ENCODE measurements around the gene GALK2.
"Not testable (repeated sequence)": the region's sequence is repeated elsewhere in the genome, so short reads cannot be mapped to it uniquely, and the experiment has no call there.

The GALK2 gene

GRCh38 chr15:49151831-49152230 lies 18.2 kb upstream of the GALK2 start:
- no peak overlapping the region for H3K4me3 Mint-ChIP-seq
- no peaks in the 10 kb centered on the region for H3K27me3 Mint-ChIP-seq
- H3K4me1 Mint-ChIP-seq (ENCODE audit: low read depth), result peaks cover 48% of the 10 kb centered on the region
- H3K9me3 Mint-ChIP-seq, result no peaks in the 10 kb centered on the region
- no peak overlapping the region for H3K27ac Mint-ChIP-seq
- H3K36me3 Mint-ChIP-seq (ENCODE audit: low read depth), result peaks cover 26% of the 10 kb centered on the region
- intact Hi-C loops (cut with micrococcal nuclease), result loop anchor here (10.0 kb wide), 1 partner anchor 993 kb away; no protein-coding TSS in a partner anchor

GRCh38 chr15:49152552-49153312 lies 17.3 kb upstream of the GALK2 start:
- no peak overlapping the region for H3K4me3 Mint-ChIP-seq
- H3K27ac Mint-ChIP-seq, result no peak overlapping the region
- intact Hi-C loops (cut with micrococcal nuclease), result loop anchor here (10.0 kb wide), 1 partner anchor 992 kb away; no protein-coding TSS in a partner anchor

GRCh38 chr15:49154359-49154758 lies 15.7 kb upstream of the GALK2 start:
- H3K9me3 Mint-ChIP-seq, result no peaks in the 10 kb centered on the region
- peaks cover 20% of the 10 kb centered on the region for H3K36me3 Mint-ChIP-seq (ENCODE audit: low read depth)
- H3K27me3 Mint-ChIP-seq, result no peaks in the 10 kb centered on the region
- peak overlapping the region; percentile 98 for H3K4me3 Mint-ChIP-seq
- intact Hi-C loops (cut with micrococcal nuclease), result loop anchor here (10.0 kb wide), 1 partner anchor 990 kb away; no protein-coding TSS in a partner anchor
- H3K4me1 Mint-ChIP-seq (ENCODE audit: low read depth), result peaks cover 26% of the 10 kb centered on the region
- H3K27ac Mint-ChIP-seq, result peak overlapping the region; percentile 96

More at GRCh38 chr15:49152552-49153312, 17.3 kb upstream of the GALK2 start:
- Mint-ChIP-seq H3K9me3 (no peaks in the 10 kb centered on the region), H3K36me3 (ENCODE audit: low read depth) (peaks cover 26% of the 10 kb centered on the region), H3K4me1 (ENCODE audit: low read depth) (peaks cover 42% of the 10 kb centered on the region), H3K27me3 (no peaks in the 10 kb centered on the region)

- no peaks in the 10 kb centered on the region for H3K27me3 Mint-ChIP-seq
- no peaks in the 10 kb centered on the region for H3K9me3 Mint-ChIP-seq
- peak overlapping the region; percentile 96 for H3K27ac Mint-ChIP-seq
- peaks cover 25% of the 10 kb centered on the region for H3K4me1 Mint-ChIP-seq (ENCODE audit: low read depth)
- peaks cover 20% of the 10 kb centered on the region for H3K36me3 Mint-ChIP-seq (ENCODE audit: low read depth)
- intact Hi-C loops (cut with micrococcal nuclease), result loop anchor here (1.0 to 10.0 kb wide), 4 partner anchors 16 to 990 kb away; partner anchors contain the start of genes EID1, GALK2 and SECISBP2L
- H3K4me3 Mint-ChIP-seq, result peak overlapping the region; percentile 98
Measured at GRCh38 chr15:49154799-49155109, 15.3 kb upstream of the GALK2 start.

- Mint-ChIP-seq H3K4me3 (peak within 1 kb of the TSS; percentile 98), H3K9me3 (no peaks in the 10 kb centered on the region), H3K4me1 (ENCODE audit: low read depth) (peaks cover 25% of the 10 kb centered on the region), H3K27ac (peak within 1 kb of the TSS; percentile 96), H3K27me3 (no peaks in the 10 kb centered on the region), H3K36me3 (ENCODE audit: low read depth) (peaks cover 20% of the 10 kb centered on the region)
- intact Hi-C loops (cut with micrococcal nuclease), result loop anchor here (1.0 to 10.0 kb wide), 4 partner anchors 15 to 990 kb away; partner anchors contain the start of genes EID1, GALK2 and SECISBP2L
Measured at GRCh38 chr15:49155110-49155833, 14.8 kb upstream of the GALK2 start, which contains the start of gene COPS2. COPS2 (minus strand) TSS chr15:49155599; CDS start chr15:49155578, 21 bp downstream.

GRCh38 chr15:49155834-49156627 lies 14.0 kb upstream of the GALK2 start:
- Mint-ChIP-seq H3K4me1 (ENCODE audit: low read depth) (peaks cover 25% of the 10 kb centered on the region), H3K4me3 (peak overlapping the region; percentile 98), H3K9me3 (no peaks in the 10 kb centered on the region), H3K27ac (peak overlapping the region; percentile 96), H3K27me3 (no peaks in the 10 kb centered on the region), H3K36me3 (ENCODE audit: low read depth) (peaks cover 20% of the 10 kb centered on the region)
- intact Hi-C loops (cut with micrococcal nuclease), result loop anchor here (1.0 to 10.0 kb wide), 4 partner anchors 14 to 989 kb away; partner anchors contain the start of genes EID1, GALK2 and SECISBP2L

- Mint-ChIP-seq H3K4me3 (no peak overlapping the region), H3K4me1 (ENCODE audit: low read depth) (no peaks in the 10 kb centered on the region), H3K27ac (no peak overlapping the region), H3K9me3 (no peaks in the 10 kb centered on the region), H3K27me3 (no peaks in the 10 kb centered on the region), H3K36me3 (ENCODE audit: low read depth) (peaks cover 8% of the 10 kb centered on the region)
- intact Hi-C loops (cut with micrococcal nuclease), result no loop called here
Measured at GRCh38 chr15:49163678-49164077, 6.4 kb upstream of the GALK2 start.

GRCh38 chr15:49164865-49165264 lies 5.2 kb upstream of the GALK2 start:
- H3K4me1 Mint-ChIP-seq (ENCODE audit: low read depth), result peaks cover 6% of the 10 kb centered on the region
- no peaks in the 10 kb centered on the region for H3K9me3 Mint-ChIP-seq
- no peaks in the 10 kb centered on the region for H3K27me3 Mint-ChIP-seq
- H3K27ac Mint-ChIP-seq, result no peak overlapping the region
- intact Hi-C loops (cut with micrococcal nuclease), result no loop called here
- H3K4me3 Mint-ChIP-seq, result no peak overlapping the region
- H3K36me3 Mint-ChIP-seq (ENCODE audit: low read depth), result peaks cover 9% of the 10 kb centered on the region

- Mint-ChIP-seq H3K27ac (no peak overlapping the region), H3K27me3 (no peaks in the 10 kb centered on the region), H3K36me3 (ENCODE audit: low read depth) (peaks cover 10% of the 10 kb centered on the region), H3K9me3 (no peaks in the 10 kb centered on the region), H3K4me3 (no peak overlapping the region), H3K4me1 (ENCODE audit: low read depth) (peaks cover 19% of the 10 kb centered on the region)
- intact Hi-C loops (cut with micrococcal nuclease), result no loop called here
Measured at GRCh38 chr15:49168016-49168415, 2.0 kb upstream of the GALK2 start.

- Mint-ChIP-seq H3K4me3 (peak overlapping the region; percentile 26), H3K9me3 (no peaks in the 10 kb centered on the region), H3K36me3 (ENCODE audit: low read depth) (peaks cover 10% of the 10 kb centered on the region), H3K4me1 (ENCODE audit: low read depth) (peaks cover 47% of the 10 kb centered on the region), H3K27ac (peak overlapping the region; percentile 94), H3K27me3 (no peaks in the 10 kb centered on the region)
- intact Hi-C loops (cut with micrococcal nuclease), result loop anchor here (5.0 kb wide), 1 partner anchor 451 kb away; the partner anchor contains the start of genes DTWD1 and FAM227B
Measured at GRCh38 chr15:49171790-49172189, 1.7 kb downstream of the GALK2 start.

- H3K4me1 Mint-ChIP-seq (ENCODE audit: low read depth), result peaks cover 41% of the 10 kb centered on the region
- no peaks in the 10 kb centered on the region for H3K9me3 Mint-ChIP-seq
- H3K27me3 Mint-ChIP-seq, result no peaks in the 10 kb centered on the region
- intact Hi-C loops (cut with micrococcal nuclease), result loop anchor here (5.0 kb wide), 1 partner anchor 447 kb away; the partner anchor contains the start of genes DTWD1 and FAM227B
- peaks cover 15% of the 10 kb centered on the region for H3K36me3 Mint-ChIP-seq (ENCODE audit: low read depth)
- H3K4me3 Mint-ChIP-seq, result no peak overlapping the region
- peak overlapping the region; percentile 39 for H3K27ac Mint-ChIP-seq
Measured at GRCh38 chr15:49174902-49175301, 4.9 kb downstream of the GALK2 start.

- H3K9me3 Mint-ChIP-seq; H3K36me3 Mint-ChIP-seq (ENCODE audit: low read depth); H3K4me3 Mint-ChIP-seq; intact Hi-C loops (cut with micrococcal nuclease); H3K27me3 Mint-ChIP-seq: not testable (repeated sequence)
- Mint-ChIP-seq H3K27ac (peak overlapping the region; percentile 48), H3K4me1 (ENCODE audit: low read depth) (peaks cover 38% of the 10 kb centered on the region)
Measured at GRCh38 chr15:49175582-49176397, 5.7 kb downstream of the GALK2 start.

GRCh38 chr15:49178497-49178896 lies 8.4 kb downstream of the GALK2 start:
- no peak overlapping the region for H3K27ac Mint-ChIP-seq
- peaks cover 13% of the 10 kb centered on the region for H3K36me3 Mint-ChIP-seq (ENCODE audit: low read depth)
- H3K4me3 Mint-ChIP-seq, result no peak overlapping the region
- intact Hi-C loops (cut with micrococcal nuclease), result no loop called here
- no peaks in the 10 kb centered on the region for H3K9me3 Mint-ChIP-seq
- peaks cover 26% of the 10 kb centered on the region for H3K4me1 Mint-ChIP-seq (ENCODE audit: low read depth)
- H3K27me3 Mint-ChIP-seq, result no peaks in the 10 kb centered on the region

Measured in dendritic cell treated with granulocyte-macrophage colony-stimulating factor and Interleukin-4, amounts not matched to agents 40 ng/mL and 50 ng/mL, for 4 days (primary cell).